HEK293T (cell line): ENCODE measurements around the gene FBLN1.

ENCODE experiments used
- CTCF ChIA-PET: fragments of 350-600 bp; formaldehyde crosslinking; extraction: SDS; loops from one replicate; lab custom pipeline; 2021; ENCODE audit warnings: antibody characterized with exemption, inconsistent platforms; lab: Yijun Ruan, JAX
- POLR2A ChIA-PET: fragments of 350-600 bp; formaldehyde crosslinking; extraction: SDS; loops from one replicate; lab custom pipeline; 2020; ENCODE audit warnings: antibody characterized with exemption, inconsistent platforms; lab: Yijun Ruan, JAX
- DNase-seq: peaks from one replicate; pipeline ENCODE4 v3.0.0; 2012; ENCODE audit warnings: mixed read lengths; ENCODE audit errors: extremely low spot score
- ARNT ChIP-seq: fragments of 450-650 bp; IDR thresholded peaks from 2 replicates; pipeline ENCODE4 v1.6.1; 2017; ENCODE audit warnings: mild to moderate bottlenecking
- BHLHE40 ChIP-seq: fragments of 450-650 bp; IDR thresholded peaks from 2 replicates; pipeline ENCODE4 v1.6.1; 2016; ENCODE audit warnings: mild to moderate bottlenecking, moderate library complexity, borderline replicate concordance
- CTBP1 ChIP-seq: fragments of 450-650 bp; IDR thresholded peaks from 2 replicates; pipeline ENCODE4 v1.6.1; 2016; ENCODE audit warnings: borderline replicate concordance
- ELF4 ChIP-seq: fragments of 450-650 bp; IDR thresholded peaks from 2 replicates; pipeline ENCODE4 v1.6.1; 2017; ENCODE audit warnings: antibody characterized with exemption
- FOXA1 ChIP-seq: fragments of 450-650 bp; IDR thresholded peaks from 2 replicates; pipeline ENCODE4 v1.6.1; 2016; ENCODE audit warnings: mild to moderate bottlenecking
- FOXK2 ChIP-seq: fragments of 450-650 bp; IDR thresholded peaks from 2 replicates; pipeline ENCODE4 v1.6.1; 2016; ENCODE audit warnings: mild to moderate bottlenecking
- FOXM1 ChIP-seq: fragments of 450-650 bp; IDR thresholded peaks from 2 replicates; pipeline ENCODE4 v1.6.1; 2017; ENCODE audit warnings: mild to moderate bottlenecking, borderline replicate concordance
- HDGF ChIP-seq: fragments of 450-650 bp; IDR thresholded peaks from 2 replicates; pipeline ENCODE4 v1.6.1; 2017; ENCODE audit warnings: antibody characterized with exemption, borderline replicate concordance
- L3MBTL2 ChIP-seq: fragments of 450-650 bp; conservative IDR thresholded peaks from 2 replicates; pipeline ENCODE4 v1.6.1; 2016; ENCODE audit warnings: mild to moderate bottlenecking
- LEF1 ChIP-seq: fragments of 450-650 bp; IDR thresholded peaks from 2 replicates; pipeline ENCODE4 v1.6.1; 2017; ENCODE audit warnings: mild to moderate bottlenecking, borderline replicate concordance
- NFRKB ChIP-seq: fragments of 450-650 bp; IDR thresholded peaks from 2 replicates; pipeline ENCODE4 v1.6.1; 2016; ENCODE audit warnings: mild to moderate bottlenecking, moderate library complexity
- PKNOX1 ChIP-seq: fragments of 450-650 bp; IDR thresholded peaks from 2 replicates; pipeline ENCODE4 v1.6.1; 2016
- SP1 ChIP-seq: fragments of 450-650 bp; IDR thresholded peaks from 2 replicates; pipeline ENCODE4 v1.6.1; 2017
- SUZ12 ChIP-seq: fragments of 450-650 bp; IDR thresholded peaks from 2 replicates; pipeline ENCODE4 v1.6.1; 2016; ENCODE audit warnings: mild to moderate bottlenecking
- TARDBP ChIP-seq: fragments of 450-650 bp; IDR thresholded peaks from 2 replicates; pipeline ENCODE4 v1.6.1; 2016
- ZNF384 ChIP-seq: fragments of 450-650 bp; IDR thresholded peaks from 2 replicates; pipeline ENCODE4 v1.6.1; 2016

FBLN1 gene

GRCh38 chr22:45475063-45475747 lies 27.5 kb upstream of the FBLN1 start:
- POLR2A ChIA-PET, result no interaction called here
- CTCF ChIA-PET, result no interaction called here
- no peak for TF ChIP-seq ARNT
- no peak for TF ChIP-seq BHLHE40
- no peak for TF ChIP-seq CTBP1
- no peak for TF ChIP-seq ZNF384
- TF ChIP-seq TARDBP, result no peak
- TF ChIP-seq FOXA1, result no peak
- TF ChIP-seq L3MBTL2, result no peak
- no peak for TF ChIP-seq FOXM1
- DNase-seq, result no peak

- DNase-seq, result no peak
- ChIA-PET CTCF (no interaction called here), POLR2A (no interaction called here)
- TF ChIP-seq ZNF384 (no peak), L3MBTL2 (no peak), PKNOX1 (no peak), CTBP1 (no peak), NFRKB (no peak), FOXM1 (no peak), ARNT (no peak)
These were observed 26.7 kb upstream of the FBLN1 start for GRCh38 chr22:45475851-45476514.

GRCh38 chr22:45476814-45477213 lies 25.9 kb upstream of the FBLN1 start:
- TF ChIP-seq FOXK2 (no peak), SP1 (no peak), ZNF384 (no peak), LEF1 (no peak), FOXA1 (no peak), SUZ12 (no peak)
- DNase-seq, result no peak
- ChIA-PET POLR2A (no interaction called here), CTCF (no interaction called here)

- TF ChIP-seq L3MBTL2, result no peak
- TF ChIP-seq BHLHE40, result no peak
- TF ChIP-seq ELF4, result no peak
- no peak for TF ChIP-seq PKNOX1
- TF ChIP-seq FOXM1, result no peak
- TF ChIP-seq NFRKB, result no peak
- no peak for TF ChIP-seq SUZ12
- no peak for TF ChIP-seq ZNF384
- no peak for TF ChIP-seq ARNT
- TF ChIP-seq TARDBP, result no peak
- TF ChIP-seq SP1, result no peak
- no peak for TF ChIP-seq FOXA1
- no peak for TF ChIP-seq CTBP1
- TF ChIP-seq LEF1, result no peak
- no peak for TF ChIP-seq FOXK2
- TF ChIP-seq HDGF, result no peak
- POLR2A ChIA-PET, result no interaction called here
- DNase-seq, result no peak
- CTCF ChIA-PET, result no interaction called here
These were observed 25.1 kb upstream of the FBLN1 start for GRCh38 chr22:45477366-45478107.

- DNase-seq, result no peak
- TF ChIP-seq TARDBP (no peak), PKNOX1 (no peak), ZNF384 (no peak), HDGF (no peak), SUZ12 (no peak), LEF1 (no peak), FOXA1 (no peak), FOXM1 (no peak), NFRKB (no peak), SP1 (no peak), L3MBTL2 (no peak)
- POLR2A ChIA-PET, result no interaction called here
- CTCF ChIA-PET, result no interaction called here
These were observed 24.4 kb upstream of the FBLN1 start for GRCh38 chr22:45478108-45478771.

GRCh38 chr22:45480717-45481116 lies 22.0 kb upstream of the FBLN1 start:
- DNase-seq, result no peak
- CTCF ChIA-PET, result no interaction called here
- POLR2A ChIA-PET, result no interaction called here
- no peak for TF ChIP-seq ZNF384
- no peak for TF ChIP-seq FOXM1
- no peak for TF ChIP-seq ELF4
- no peak for TF ChIP-seq SP1
- TF ChIP-seq PKNOX1, result no peak
- TF ChIP-seq LEF1, result no peak
- TF ChIP-seq L3MBTL2, result no peak
- no peak for TF ChIP-seq FOXA1
- TF ChIP-seq HDGF, result no peak
